Suprapubic skin (tissue), 4 donors: ENCODE data around the gene SCT.

Source experiments
- POLR2A ChIP-seq, 2 donors: fragments of 450-650 bp; IDR thresholded peaks; one replicate each; pipeline ENCODE4 v1.6.1; 2017; ENCODE audit warnings: antibody characterized with exemption in 2 of 2, mild to moderate bottlenecking in 2 of 2, moderate library complexity in 2 of 2
- POLR2AphosphoS5 ChIP-seq, 3 donors: sonication (generic); formaldehyde crosslinking; IDR thresholded peaks; one replicate each; pipeline ENCODE4 v1.6.1; 2017; ENCODE audit warnings: antibody characterized with exemption in 3 of 3
- TF ChIP-seq, protein P1 (sequence below), 2 donors: fragments of 200-600 bp in 1 of 2; fragments of 450-650 bp in 1 of 2; sonication (generic) in 1 of 2; IDR thresholded peaks; one replicate each; pipeline ENCODE4 v1.5.1; 2016 to 2019; ENCODE audit warnings: antibody characterized with exemption in 2 of 2, mild to moderate bottlenecking in 1 of 2, moderate library complexity in 1 of 2

DNA sequence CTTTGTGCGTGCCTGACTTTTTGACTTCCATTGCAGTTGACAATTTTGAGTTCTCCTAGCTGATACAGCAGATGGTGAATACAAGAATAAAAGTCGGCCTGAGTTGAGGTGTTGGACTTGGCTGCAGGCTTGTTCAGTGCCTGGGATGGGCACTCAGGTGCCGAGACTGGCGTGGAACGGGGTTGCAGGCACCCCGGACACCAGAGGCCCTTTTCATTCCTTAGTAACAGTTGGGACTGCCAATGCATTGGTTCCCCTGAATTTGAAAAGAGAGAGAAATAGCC lies 49.4 kb downstream of the SCT start:
- TF ChIP-seq, protein P1, sequence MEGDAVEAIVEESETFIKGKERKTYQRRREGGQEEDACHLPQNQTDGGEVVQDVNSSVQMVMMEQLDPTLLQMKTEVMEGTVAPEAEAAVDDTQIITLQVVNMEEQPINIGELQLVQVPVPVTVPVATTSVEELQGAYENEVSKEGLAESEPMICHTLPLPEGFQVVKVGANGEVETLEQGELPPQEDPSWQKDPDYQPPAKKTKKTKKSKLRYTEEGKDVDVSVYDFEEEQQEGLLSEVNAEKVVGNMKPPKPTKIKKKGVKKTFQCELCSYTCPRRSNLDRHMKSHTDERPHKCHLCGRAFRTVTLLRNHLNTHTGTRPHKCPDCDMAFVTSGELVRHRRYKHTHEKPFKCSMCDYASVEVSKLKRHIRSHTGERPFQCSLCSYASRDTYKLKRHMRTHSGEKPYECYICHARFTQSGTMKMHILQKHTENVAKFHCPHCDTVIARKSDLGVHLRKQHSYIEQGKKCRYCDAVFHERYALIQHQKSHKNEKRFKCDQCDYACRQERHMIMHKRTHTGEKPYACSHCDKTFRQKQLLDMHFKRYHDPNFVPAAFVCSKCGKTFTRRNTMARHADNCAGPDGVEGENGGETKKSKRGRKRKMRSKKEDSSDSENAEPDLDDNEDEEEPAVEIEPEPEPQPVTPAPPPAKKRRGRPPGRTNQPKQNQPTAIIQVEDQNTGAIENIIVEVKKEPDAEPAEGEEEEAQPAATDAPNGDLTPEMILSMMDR (IDR thresholded peaks at IDR 0.05), result no peak
- TF ChIP-seq POLR2A (IDR thresholded peaks at IDR 0.05), result no peak
- no peak for TF ChIP-seq POLR2AphosphoS5 (IDR thresholded peaks at IDR 0.05)
